Astrocyte (in vitro differentiated cells and primary cell): Measurements from ENCODE around the gene FRMD3.

Experiments used
- EZH2 ChIP-seq: IDR thresholded peaks from 2 replicates; pipeline ENCODE4 v1.6.1; 2012; ENCODE audit warnings: mild to moderate bottlenecking, low read length, inconsistent platforms; ENCODE audit not compliant: insufficient read depth
- TF ChIP-seq, protein P1 (sequence below): IDR thresholded peaks from 2 replicates; pipeline ENCODE4 v1.5.1; 2011; ENCODE audit warnings: low read depth, mild to moderate bottlenecking, inconsistent platforms, low read length, moderate library complexity; ENCODE audit not compliant: insufficient read depth

DNA sequence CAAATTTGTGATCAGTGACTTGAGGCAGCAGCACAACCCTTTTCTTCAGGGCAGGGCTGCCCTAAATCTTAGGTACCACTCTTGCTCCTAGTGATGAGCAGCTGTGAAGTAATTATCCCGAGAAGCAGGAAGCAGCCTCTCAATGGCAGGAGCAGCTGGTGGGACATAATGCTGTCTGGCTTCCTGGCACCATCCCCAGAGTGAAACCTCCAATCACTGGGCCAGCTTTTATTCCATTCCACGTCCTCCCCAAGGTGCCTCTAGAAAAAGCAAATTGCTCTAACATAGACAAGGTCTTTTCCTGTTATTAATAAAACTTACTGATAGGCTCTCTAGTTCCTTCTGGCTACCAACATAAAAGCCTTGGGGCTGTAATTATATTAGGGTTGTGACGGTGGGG lies 154.0 kb downstream of the FRMD3 start:
- TF ChIP-seq, protein P1, sequence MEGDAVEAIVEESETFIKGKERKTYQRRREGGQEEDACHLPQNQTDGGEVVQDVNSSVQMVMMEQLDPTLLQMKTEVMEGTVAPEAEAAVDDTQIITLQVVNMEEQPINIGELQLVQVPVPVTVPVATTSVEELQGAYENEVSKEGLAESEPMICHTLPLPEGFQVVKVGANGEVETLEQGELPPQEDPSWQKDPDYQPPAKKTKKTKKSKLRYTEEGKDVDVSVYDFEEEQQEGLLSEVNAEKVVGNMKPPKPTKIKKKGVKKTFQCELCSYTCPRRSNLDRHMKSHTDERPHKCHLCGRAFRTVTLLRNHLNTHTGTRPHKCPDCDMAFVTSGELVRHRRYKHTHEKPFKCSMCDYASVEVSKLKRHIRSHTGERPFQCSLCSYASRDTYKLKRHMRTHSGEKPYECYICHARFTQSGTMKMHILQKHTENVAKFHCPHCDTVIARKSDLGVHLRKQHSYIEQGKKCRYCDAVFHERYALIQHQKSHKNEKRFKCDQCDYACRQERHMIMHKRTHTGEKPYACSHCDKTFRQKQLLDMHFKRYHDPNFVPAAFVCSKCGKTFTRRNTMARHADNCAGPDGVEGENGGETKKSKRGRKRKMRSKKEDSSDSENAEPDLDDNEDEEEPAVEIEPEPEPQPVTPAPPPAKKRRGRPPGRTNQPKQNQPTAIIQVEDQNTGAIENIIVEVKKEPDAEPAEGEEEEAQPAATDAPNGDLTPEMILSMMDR, result no peak
- TF ChIP-seq EZH2, result no peak
